ENCODE results near the gene TMEM143. TPM values are rescaled to one million over a fixed set of nuclear protein-coding genes. Genes with fewer than 3 reads are reported as not detected.

The TMEM143 gene
- total and polyA plus RNA-seq, 4 donors: 4.1 to 12.3 (median 9.3) TPM

GRCh38 chr19:48330012-48330681, 33.6 kb downstream of the TMEM143 start:
- no peaks in the 10 kb centered on the region for H3K27me3 ChIP-seq (ENCODE audit: control insufficient read depth in 3 of 3, insufficient read depth in 3 of 3, low read length in 2 of 3)
- peak overlapping the region; percentile 45 for H3K4me3 ChIP-seq
- 11 to 15% methylated on average over 32 to 41 of the region's 41 CpGs for WGBS, 2 donors
- H3K36me3 ChIP-seq (ENCODE audit: control insufficient read depth in 4 of 4, insufficient read depth in 4 of 4, low read length in 4 of 4): peaks cover 0 to 18% (median 3%) of the 10 kb centered on the region in 4 donors
- TF ChIP-seq CTCF (IDR thresholded peaks at IDR 0.05; ENCODE audit: control extremely low read depth, extremely low read depth): no peak
- ATAC-seq (ENCODE audit: insufficient read depth, low FRiP score) (no peak), DNase-seq (peak; percentile 76 to 81 (median 78))
- H3K4me1 ChIP-seq (ENCODE audit: control insufficient read depth in 5 of 5, insufficient read depth in 5 of 5, low read length in 5 of 5): peaks cover 0 to 34% (median 6%) of the 10 kb centered on the region in 5 donors
- H3K9ac ChIP-seq (ENCODE audit: insufficient read depth in 1 of 2, low read length in 2 of 2): peak overlapping the region in 1 of 2 donors; percentile 16
- no peaks in the 10 kb centered on the region for H3K9me3 ChIP-seq (ENCODE audit: control insufficient read depth in 4 of 4, insufficient read depth in 3 of 4, low read length in 3 of 4)
- H3K27ac ChIP-seq (ENCODE audit: low read depth in 1 of 2, low read length in 1 of 2): peak overlapping the region; percentile 70 to 83

GRCh38 chr19:48329167-48329891, 34.4 kb downstream of the TMEM143 start:
- H3K9ac ChIP-seq (ENCODE audit: insufficient read depth in 1 of 2, low read length in 2 of 2): no peak overlapping the region
- H3K9me3 ChIP-seq (ENCODE audit: control insufficient read depth in 4 of 4, insufficient read depth in 3 of 4, low read length in 3 of 4): no peaks in the 10 kb centered on the region
- no peaks in the 10 kb centered on the region for H3K27me3 ChIP-seq (ENCODE audit: control insufficient read depth in 3 of 3, insufficient read depth in 3 of 3, low read length in 2 of 3)
- no peak for TF ChIP-seq CTCF (IDR thresholded peaks at IDR 0.05; ENCODE audit: control extremely low read depth, extremely low read depth)
- ATAC-seq (ENCODE audit: insufficient read depth, low FRiP score) (no peak), DNase-seq (no peak)
- 67 to 74% methylated on average over 15 of the region's 15 CpGs for WGBS, 2 donors
- H3K36me3 ChIP-seq (ENCODE audit: control insufficient read depth in 4 of 4, insufficient read depth in 4 of 4, low read length in 4 of 4): peaks cover 0 to 18% (median 3%) of the 10 kb centered on the region in 4 donors
- peaks cover 0 to 39% (median 6%) of the 10 kb centered on the region in 5 donors for H3K4me1 ChIP-seq (ENCODE audit: control insufficient read depth in 5 of 5, insufficient read depth in 5 of 5, low read length in 5 of 5)
- H3K27ac ChIP-seq (ENCODE audit: low read depth in 1 of 2, low read length in 1 of 2): peak overlapping the region in 1 of 2 donors; percentile 25
- H3K4me3 ChIP-seq: no peak overlapping the region

GRCh38 chr19:48325265-48325910, 38.4 kb downstream of the TMEM143 start, which contains the start of gene EMP3:
TSS of gene EMP3 (plus strand) at chr19:48325552. CDS start at chr19:48326845, 1,293 bp downstream.
- Histone ChIP-seq H3K4me1 (ENCODE audit: control insufficient read depth in 5 of 5, insufficient read depth in 5 of 5, low read length in 5 of 5) (peaks cover 0 to 32% (median 12%) of the 10 kb centered on the region in 5 donors), H3K4me3 (peak within 1 kb of the TSS; percentile 62), H3K36me3 (ENCODE audit: control insufficient read depth in 4 of 4, insufficient read depth in 4 of 4, low read length in 4 of 4) (peaks cover 0 to 13% (median 3%) of the 10 kb centered on the region in 4 donors), H3K27ac (ENCODE audit: low read depth in 1 of 2, low read length in 1 of 2) (peak within 1 kb of the TSS; percentile 73 to 82), H3K9me3 (ENCODE audit: control insufficient read depth in 4 of 4, insufficient read depth in 3 of 4, low read length in 3 of 4) (no peaks in the 10 kb centered on the region), H3K9ac (ENCODE audit: insufficient read depth in 1 of 2, low read length in 2 of 2) (peak within 1 kb of the TSS in 1 of 2 donors; percentile 85), H3K27me3 (ENCODE audit: control insufficient read depth in 3 of 3, insufficient read depth in 3 of 3, low read length in 2 of 3) (no peaks in the 10 kb centered on the region)
- TF ChIP-seq CTCF (IDR thresholded peaks at IDR 0.05; ENCODE audit: control extremely low read depth, extremely low read depth): no peak
- peak; percentile 93 to 96 (median 95) for DNase-seq
- WGBS, 2 donors: 1% methylated on average over 22 of the region's 22 CpGs
- ATAC-seq (ENCODE audit: insufficient read depth, low FRiP score): no peak
